Ureter (tissue), 1 donor: ENCODE data around the gene SLC35B2. TPM values are rescaled to one million over a fixed set of nuclear protein-coding genes. Genes with fewer than 3 reads are reported as not detected.

Experiments
- DNase-seq: peaks from one replicate; pipeline ENCODE4 v3.0.0-alpha.2; 2020; ENCODE audit warnings: low spot score
- total RNA-seq: library from RNA; stranded (reverse); gene quantifications from one replicate; pipeline ENCODE4 v1.2.4, GENCODE V29; 2023
- donor health status: DM: yes; HTN: yes; CAD: no.

The SLC35B2 gene
- total RNA-seq, 1 donor from 2014 or later, result 33.6 TPM

DNA sequence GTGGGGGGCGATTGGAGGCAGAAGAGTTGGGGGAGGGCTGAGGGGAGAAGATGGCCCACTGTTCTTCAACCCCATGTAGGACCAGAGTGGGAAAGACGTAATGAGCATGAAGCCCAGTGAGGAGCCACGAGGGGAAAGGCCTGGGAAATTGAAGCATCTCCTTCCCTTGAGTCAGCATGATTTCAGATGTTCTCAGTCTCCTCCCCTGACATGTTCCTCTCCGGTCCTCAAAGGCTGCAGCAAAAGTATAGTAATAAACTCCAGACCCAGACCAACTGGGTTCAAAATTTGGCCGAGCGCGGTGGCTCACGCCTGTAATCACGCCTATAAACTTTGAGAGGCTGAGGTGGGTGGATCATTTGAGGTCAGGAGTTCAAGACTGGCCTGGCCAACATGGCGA is 9.9 kb upstream of the SLC35B2 start:
- DNase-seq, result no peak

DNA sequence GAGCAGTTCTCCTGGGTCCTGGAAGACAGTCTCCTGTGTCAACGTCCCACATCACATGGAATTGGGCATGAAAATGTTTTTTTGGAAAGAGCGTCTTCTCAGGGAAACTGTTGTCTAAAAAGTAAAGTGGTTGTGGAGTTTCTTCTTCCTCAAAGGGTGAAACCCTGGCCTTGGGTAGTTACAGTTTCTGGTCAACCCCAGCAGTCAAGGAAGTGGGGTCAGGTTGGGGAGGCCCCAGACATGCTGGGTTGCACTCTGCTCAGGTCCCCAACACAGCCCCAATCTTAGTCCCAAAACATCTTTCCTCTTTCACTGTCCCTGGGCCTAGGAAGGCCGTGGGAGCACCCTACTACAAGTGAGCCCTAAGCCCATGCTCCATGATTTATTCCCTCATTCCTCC is 9.0 kb upstream of the SLC35B2 start:
- no peak for DNase-seq

DNA sequence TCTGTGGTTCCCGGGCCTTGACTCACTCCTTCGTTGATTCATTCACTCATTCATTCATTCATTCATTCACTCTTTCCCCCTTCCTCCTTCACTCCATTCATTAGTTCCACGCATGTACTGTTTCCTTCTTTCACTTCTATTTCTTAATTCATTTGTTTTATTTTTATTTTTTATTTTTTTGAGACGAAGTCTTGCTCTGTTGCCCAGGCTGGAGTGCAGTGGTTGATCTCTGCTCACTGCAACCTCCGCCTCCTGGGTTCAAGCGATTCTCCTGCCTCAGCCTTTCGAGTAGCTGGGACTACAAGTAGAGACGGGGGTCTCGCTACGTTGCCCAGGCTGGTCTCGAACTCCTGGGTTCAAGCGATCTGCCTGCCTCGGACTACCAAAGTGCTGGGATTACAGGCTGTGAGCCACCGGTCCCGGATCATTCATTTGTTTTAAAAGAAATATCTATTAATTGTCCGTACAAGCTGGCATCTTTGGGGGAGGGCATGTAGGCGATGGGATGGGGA is 8.4 kb upstream of the SLC35B2 start:
- DNase-seq, result no peak

DNA sequence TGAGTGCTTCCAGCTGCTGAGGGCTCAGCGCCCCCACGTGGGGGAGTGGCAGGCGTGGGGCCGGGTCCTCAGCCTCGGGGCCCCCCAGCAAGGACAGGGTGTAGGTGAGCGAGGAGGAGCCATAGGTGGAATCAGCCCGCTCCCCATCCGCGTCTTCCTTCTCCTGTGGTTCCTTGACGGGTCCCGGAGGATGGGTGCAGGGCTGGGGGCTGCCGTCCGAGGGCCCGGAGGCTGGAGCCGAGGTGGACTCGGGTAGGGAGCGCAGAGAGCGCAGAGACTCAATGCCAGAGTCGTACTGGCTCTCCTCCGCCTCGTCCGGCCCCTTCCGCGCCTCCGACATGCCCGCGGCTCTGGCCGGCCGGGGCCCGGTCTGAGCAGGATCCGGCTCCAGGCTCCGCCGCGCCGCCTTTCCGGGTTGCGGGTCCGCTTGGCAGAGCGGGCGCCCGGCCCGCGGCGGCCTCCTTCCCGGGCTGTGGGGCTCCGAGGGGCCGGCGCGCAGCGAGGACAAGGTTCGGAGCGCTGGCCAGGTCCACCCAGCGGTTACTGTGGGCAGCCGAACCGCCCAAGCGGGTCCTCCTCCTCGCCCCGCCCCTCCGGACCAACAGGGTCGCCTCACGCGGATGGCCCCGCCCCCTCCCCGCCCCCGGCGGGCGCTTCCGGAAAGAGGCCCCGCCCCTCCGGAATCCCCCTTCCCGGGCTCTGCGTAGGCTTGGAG is 7.8 kb upstream of the SLC35B2 start, which contains the start of gene NFKBIE:
Gene NFKBIE (minus strand): TSS at position 545 of the 715 bp plus-strand sequence. CDS start 205 bp downstream, at position 340.
- peak; percentile 95 for DNase-seq

DNA sequence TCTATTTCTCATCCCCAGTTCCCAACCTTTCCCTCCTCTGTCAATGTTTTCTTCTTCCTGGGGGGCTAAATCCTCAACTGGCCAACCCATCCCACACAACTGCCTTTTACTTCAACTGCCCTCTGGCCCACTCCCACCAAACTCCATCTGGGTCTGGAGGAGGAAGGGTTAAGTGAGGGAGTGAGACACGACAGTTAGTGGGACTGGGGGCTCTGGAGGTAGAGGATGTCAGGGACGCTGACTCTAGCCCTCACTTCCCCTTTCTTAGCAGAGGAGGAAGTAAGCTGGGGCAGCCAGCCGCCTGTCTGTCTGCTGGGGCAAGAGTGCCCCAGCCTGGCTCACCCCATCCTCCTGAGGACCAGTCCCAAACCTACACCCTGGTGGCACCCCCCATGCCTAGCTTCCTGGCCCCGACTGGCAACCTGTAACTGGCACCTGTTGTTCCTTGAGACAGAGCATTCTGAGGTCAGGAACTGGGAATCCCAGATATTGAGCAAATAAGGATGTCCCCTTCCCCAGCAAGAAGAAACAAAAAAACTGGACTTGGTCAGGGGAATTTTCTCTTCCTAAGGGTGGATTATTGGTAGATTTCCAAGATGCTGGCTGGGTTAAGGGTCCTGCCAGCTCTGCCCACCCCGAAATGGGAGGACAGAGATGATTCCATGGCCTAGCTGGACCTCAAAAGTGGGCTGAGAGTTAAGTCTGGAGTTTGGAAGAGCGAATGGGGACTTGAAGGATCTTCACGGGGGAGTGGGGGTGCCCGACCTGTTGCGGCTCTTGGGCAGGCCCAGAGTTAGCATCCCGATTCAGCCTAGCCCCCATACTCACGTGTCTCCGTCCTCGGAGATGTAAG is 7.1 kb upstream of the SLC35B2 start:
- peak; percentile 63 for DNase-seq

DNA sequence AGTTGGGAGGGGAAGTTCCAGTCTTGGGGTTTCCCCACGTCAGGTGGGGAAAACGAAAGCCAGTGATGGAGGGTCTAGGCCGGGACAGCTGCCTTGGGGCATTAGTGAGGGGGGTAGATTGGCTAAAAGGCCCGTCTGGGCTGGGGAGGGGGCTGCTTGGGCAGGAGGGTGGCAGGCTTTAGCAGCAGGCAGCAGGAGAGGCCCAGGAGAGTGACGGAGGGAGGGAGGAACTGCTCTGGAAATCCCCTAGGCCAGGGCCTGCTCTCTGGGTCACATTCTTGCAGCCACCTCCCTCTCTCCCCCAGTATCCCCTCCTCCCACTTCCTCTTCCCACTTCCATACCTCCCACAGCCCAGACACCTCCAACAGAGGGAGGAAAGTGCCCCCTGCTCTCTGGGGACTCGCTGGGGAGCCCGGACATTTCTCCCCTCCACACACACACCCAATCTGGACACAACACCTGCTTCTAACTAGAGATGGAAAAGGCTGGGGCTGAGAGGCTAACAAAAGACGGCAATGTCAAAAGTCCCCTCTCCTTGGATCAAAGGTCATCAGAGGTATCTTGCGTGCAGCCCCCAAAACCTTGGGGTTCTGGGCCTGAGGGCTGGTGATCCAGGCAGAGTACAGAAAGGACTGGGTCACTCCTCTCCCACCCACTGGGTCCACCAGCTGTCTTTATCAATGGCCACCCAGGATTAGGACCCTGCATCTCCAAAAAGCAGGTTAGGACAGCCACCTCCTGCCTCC is 6.2 kb upstream of the SLC35B2 start:
- DNase-seq, result no peak

DNA sequence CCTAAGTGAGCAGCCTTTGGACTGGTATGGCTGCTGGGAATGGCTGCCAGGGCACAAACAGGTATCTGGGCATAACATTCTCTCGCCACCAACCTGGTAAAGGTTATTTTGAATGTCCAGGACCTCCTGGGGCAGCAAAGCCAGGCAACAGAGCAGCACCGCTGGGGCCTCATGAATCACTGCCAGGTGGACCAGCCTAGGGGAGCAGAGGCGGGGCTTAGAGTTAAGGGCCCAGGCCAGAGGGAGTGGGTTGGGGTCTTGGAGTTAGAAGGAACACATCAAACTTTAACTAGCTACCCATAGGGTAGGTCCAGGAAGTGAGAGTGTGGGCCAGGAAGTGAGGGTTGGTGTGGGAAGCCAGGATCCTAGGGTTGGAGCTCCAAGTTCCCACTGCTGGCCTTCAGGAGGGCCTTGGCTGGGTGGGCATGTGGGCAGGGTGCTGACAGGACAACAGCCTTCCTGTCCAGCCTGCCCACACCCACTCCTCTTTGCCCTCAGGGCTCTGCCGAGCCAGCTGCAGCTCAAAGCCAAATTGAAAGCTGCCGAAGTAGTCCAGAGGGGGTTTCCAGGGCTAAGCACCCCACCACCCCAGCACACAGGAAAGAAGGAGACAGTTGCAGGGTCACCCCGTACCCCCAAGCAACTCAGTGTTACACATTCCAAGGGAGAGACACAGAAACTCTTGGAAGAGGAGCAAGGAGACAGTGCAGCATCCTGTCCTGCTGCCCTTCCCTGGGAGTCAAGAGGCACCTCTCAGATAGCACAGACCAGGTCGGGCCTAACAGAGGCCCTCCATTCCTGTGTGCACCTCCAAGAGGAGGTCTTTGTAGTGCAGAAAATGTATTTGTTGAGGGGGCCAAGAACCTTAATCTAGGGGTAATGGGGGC is 5.4 kb upstream of the SLC35B2 start:
- no peak for DNase-seq

DNA sequence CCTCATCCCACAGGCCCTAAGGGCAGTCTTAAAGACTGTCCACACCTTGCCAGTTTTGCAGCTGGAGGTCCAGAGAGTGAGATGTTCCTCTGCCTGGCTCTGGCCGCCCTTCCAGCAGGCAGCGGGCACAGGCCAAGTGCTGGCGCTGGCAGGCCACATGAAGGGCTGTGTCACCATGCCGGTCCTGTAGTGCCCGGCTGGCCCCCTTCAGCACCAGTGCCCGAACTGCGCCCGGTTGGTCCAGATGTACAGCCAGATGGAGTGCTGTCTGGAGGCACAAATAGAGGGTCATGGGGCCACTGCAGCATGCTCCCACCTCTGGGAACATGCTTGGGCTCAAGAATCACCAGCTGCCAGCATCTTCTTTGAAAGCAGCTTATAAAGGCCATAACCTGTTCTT is 4.3 kb upstream of the SLC35B2 start:
- no peak for DNase-seq

DNA sequence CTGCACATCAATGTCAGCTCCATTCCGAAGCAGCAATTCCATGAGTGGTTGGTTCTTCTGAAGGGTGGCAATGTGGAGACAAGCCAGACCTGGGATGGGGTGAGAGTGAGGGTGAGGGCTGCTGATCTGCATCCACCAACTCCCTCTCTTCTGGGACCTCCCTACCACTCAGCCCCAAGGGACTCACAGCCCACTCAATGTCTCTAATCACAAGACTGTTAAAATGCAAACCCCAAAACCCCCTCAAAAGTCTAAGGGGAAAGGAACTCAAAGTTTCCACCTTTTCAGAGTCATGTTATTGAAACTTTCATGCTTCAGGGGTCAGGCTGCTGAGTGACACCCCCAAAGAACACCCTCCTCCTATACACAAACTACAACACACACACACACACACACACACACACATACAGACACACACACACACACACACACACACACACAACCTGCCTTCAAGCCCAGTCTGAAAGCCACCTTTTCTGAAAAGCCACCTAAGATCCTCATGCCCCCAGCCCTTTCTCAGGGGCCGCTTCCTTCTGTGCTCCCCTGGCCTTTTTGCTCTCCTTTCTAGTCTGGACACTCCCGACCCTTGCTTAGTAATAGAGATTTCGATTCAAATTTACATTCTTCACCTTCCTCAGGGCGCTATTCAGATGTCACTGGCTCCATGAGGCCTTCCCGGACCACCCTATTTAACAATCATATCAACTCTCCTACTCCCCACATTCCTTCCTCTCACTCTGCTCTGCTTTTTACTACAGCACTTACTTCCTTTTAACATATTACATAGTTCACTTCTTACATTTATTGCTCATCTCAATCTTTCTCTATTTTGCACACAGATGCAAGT is 3.3 kb upstream of the SLC35B2 start:
- DNase-seq, result no peak

DNA sequence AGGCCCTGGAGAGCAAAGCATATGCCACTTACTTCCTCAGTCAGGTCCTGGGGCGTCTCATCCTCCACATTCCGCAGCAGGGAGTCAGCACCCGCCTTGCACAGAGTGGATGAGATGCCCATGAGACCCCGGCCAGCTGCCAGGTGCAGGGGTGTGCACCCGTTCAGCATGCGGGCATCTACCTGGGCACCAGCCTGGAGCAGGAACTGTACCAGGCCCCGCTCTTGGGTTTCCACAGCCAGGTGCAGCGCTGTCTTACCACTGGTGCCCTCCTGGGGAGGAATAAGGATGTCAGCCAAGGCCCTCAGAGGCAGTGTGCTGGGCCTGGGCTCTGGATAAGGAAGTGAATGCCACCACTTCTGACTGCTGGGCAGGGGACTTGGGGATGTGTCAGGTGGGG is 2.7 kb upstream of the SLC35B2 start:
- no peak for DNase-seq

DNA sequence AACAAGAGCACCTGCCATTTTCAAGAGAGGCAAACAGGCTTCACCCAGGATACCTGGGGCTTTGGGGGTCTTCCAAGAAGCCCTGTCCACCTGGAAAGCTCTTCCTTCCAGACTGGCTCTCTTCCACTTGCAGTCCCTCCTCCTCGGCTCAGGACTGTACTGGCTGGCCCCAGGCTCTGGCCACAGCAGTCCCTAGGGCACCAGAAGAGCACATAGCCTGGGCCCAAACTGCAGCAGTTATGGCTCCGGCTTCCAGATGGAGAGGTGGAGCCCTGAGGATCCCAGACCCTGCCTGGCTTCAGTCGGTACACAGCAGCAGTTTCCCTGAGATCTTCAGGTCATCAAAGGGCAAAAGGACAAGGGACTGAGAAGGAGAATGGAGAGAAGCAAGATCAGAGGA is 1.6 kb upstream of the SLC35B2 start:
- DNase-seq, result no peak

DNA sequence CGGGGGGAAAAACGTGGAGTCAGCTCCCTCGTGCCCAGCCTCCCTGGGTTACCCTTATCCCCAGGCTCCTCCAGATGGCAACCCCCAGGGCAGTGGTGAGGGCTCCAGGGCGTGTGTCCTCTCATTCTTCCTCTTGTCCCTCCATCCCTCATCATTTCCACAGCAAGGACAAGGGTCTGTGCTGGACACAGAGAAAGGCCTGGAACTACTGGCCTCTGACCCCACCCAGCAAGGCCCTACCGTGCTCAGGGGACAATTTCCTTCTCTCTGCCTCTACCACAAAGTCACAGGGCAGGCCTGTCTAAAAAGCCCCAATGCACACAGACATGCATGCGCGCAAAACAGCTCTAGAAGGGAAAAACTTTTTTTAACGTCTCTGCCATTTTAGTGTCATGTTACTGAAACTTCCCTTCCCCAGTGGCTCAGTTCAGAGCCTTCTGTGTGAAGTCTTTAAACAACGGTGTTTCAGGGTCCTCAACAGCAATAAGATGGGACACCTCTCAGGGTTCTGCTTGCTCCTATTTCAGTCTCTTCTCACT is 1.1 kb upstream of the SLC35B2 start:
- no peak for DNase-seq

DNA sequence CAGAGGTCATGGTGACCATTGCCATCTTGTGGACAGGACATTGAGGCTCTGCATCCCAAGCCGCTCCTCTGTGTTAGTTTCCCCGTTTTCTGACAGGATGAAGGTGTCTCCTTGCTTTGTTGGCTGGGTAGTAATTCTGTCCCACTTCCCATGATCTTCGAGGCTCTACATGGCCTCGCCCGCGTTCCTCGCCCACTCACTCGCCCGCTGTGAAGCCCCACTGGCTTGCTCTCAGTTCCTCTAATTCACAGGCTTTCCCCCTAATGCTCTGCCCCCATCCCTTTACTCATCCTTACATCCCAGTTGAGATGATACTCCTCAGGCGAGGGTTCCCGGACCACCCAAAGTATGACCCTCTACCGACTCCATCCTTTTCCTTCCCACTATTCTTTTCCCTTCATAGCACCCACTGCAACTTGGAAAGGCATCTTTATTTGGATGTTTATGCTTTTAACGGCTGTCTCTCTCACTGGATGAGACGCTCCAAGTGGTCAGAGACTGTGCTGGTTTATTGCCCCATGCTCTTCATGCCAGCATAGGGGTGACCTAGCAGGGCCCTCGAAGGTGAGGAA is 511 bp upstream of the SLC35B2 start:
- no peak for DNase-seq

DNA sequence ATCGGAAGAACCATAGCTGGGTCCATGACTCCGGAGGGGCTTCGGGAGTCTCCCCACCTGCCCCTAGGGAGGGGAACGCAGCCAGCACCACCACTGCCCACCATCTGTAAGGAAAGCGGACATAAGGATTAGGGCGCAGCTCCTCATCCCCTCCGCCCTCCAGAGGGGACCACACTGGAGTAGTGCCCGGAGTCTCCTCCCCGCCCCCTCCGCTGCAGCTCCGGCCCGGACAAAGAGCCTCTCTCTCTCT is 628 bp downstream of the SLC35B2 start:
- DNase-seq, result no peak

DNA sequence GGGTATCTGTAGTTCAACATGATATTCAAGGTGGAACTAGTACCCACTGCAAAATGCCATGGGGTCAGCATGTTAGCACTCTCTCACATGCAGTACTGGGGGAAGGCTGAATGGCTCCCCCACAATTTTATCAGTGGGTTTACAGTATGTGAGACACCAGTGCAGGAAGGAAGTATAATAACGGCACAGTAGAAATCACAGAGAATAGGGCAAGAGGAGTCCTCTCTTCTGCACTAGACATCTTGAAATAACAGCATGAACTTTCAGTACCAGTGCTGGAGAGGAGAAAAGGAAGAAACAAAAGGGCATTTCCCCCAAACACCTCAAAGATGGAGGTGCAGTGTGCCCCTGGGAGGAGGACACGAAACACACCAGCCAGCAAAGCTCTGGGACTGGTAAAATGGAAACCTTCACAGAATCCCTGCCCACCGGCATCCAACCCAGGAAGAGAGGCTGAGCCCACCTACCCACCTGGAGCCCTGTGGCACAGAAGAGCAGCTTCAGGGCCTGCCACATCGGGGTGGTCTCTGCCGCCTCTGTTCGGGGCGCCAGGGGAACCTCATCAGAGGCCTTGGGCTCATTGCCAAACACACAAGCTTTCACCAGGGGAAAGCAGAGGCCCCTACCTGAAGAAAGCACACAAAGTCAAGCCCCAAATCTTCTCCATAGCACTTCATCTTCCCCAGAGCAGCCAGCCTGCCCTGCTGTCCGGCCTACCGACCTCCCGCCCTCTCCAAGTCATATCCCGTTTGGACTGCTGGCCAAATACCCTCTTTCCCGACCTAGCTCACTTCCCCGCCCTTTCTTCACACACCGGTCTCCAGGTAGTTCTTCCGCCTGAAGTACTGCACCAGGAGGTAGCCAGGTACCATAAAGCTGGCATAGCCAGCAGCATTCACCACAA is 1.2 kb downstream of the SLC35B2 start:
- DNase-seq, result no peak

DNA sequence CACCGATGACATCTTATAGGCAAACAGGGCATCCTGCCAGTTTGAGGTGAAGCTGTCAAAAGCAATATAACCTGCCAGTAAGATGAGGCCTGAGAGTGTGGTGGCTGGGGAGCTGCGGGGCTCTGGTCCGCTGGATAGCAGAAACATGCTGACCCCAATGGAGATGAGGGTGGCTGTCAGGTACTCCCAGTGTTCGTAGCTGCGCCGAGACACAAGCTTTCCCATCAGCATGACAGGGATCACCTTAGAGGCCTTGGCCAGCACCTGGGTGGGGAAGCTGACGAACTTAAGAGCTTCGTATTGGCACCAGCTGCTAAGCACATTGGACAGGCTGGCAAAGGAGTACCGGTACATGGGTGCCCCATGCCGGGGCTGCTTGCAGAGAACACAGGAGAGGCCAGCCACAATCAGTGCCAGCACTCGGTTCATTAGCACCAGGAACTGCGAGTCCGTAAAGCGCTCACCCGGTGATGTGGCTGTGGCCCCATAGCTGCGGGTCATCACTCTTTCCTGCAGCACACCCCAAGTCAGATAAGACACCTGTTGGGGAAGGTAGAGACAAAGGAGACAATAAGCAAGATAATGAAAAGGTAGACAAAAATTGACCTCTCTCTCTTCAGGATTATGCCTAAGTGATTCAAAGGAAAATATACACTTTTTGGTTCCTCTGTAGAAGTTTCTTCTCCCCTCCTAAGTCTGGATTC is 2.1 kb downstream of the SLC35B2 start:
- no peak for DNase-seq

DNA sequence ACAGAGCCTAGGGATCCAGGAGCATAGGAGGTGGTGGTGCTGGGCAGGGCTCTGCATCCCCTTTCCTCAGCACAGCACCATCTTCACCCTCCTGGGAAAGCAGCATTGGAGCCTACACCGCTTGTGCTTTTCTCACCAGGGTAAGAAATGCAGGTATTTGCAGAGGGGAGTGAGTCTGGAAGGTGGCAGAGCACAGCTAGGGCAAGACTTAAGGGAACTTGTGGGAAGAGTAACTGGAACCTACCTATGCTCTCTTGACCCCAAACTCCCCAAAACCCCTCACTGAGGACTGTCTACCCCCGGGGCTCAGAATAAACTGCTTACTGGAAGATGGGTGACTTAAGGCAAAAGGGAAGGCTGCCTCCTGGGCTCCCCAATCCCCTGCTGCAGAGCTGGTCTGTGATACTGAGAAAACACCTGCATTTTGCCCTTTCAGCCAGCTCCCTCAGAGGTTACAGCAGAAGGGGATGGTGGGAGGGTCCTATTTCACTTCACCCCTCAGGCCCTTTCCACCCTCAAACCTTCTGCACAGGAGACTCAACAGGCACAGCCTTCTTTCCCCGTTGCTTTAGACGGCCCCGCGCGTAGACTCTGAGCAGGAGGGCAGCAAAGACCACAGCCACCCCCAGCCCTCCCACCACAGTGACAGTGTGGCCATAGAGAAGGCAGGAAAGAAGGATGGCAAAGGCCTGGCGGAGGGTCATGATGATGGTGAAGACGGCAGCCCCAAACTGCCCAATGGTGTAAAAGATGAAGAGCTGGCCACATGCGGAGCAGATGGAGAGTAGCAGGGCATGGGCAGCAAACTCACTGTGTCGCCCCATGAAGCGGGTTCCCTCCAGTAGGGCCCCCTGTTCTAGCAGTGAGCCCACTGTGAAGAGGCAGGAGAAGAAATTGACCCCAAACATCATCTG is 2.9 kb downstream of the SLC35B2 start:
- DNase-seq, result no peak
